ENCODE measurements around the gene SBNO1.

- TF ChIP-seq CTCF (IDR thresholded peaks at IDR 0.05; ENCODE audit: insufficient read depth, low read length, poor library complexity, severe bottlenecking) (no peak), EZH2phosphoT487 (conservative IDR thresholded peaks at IDR 0.05; ENCODE audit: low read length) (no peak)
Observed at GRCh38 chr12:123243671-123244262, 120.9 kb downstream of the SBNO1 start.
